NCI-H82 (cell line): ENCODE results near the gene ZBTB45.

Experiments
- DNase-seq: peaks from one replicate; lab custom pipeline; 2025; lab: John Stamatoyannopoulos, UW

The ZBTB45 gene

DNA sequence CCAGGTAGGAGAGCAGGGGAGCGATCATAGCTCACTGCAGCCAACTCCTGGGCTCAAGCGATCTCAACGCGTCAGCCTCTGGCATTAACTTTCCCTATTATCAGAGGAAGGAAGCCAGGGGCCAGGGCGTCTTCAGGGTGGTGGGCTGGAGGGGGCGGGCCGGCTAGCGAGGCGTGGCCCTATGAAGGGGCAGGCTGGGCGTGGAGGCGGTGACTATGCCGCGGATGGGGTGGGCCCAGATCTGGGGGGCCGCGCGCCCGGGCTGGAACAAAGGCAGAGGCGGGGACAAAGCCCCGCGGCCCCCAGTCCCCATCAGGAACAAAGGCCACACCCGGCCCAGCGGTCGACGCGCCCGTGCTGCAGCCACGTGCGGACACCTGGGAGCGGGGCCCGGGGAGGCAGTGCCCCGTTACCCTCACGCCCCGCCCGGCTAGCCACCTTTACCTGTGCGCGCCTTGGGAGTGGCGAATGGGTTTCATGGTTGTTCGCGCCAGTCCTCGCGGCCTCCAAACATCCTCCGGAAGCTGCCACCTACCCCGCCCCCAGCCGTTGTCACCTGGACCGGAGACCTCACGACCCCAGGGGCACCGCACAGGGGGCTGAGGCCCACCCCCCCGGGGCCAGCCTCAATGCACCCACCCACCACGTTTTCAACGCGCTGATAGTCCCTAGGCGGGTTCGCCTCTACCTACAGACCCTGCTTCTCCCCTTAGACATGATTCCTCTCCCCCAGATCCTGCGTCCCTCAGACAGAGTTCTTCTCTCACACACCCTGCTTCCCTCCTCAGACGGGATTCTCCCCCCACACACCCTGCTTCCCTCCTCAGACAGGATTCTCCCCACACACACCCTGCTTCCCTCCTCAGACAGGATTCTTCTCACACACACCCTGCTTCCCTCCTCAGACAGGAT, 18.9 kb upstream of the ZBTB45 start:
- DNase-seq, result peak; percentile 94

GRCh38 chr19:58536852-58537798, 17.5 kb upstream of the ZBTB45 start:
- DNase-seq, result no peak

DNA sequence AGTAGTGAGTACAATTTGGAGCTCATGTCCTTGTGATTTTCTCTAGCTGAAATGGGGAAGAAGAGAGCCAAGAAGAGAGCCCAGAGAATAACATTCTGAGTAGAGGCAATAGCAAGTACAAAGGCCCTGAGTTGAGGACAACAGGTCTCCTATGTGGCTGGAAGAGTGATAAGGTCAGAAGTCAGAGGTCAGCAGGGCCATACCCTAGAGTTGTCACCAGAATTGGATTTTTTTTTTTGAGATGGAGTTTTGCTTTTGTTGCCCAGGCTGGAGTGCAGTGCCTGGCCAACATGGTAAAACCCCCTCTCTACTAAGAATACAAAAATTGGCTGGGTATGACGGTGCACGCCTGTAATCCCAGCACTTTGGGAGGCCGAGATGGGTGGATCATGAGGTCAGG, 16.2 kb upstream of the ZBTB45 start:
- DNase-seq, result no peak

GRCh38 chr19:58531034-58531840, 11.6 kb upstream of the ZBTB45 start:
- no peak for DNase-seq

DNA sequence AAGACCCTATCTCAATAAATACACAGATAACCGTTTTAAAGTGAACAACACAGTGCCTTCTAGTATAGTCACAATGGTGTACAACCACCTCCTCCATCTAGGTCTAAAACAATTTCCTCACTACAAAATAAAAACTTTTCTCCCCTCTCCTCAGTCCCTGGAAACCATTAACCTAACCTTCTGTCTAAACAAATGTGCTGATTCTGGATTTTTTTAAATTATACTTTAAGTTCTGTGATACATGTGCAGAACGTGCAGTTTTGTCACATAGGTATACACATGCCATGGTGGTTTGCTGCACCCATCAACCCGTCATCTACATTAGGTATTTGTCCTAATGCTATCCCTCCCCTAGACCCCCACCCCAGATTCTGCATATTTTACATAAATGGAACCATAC, 9.8 kb upstream of the ZBTB45 start:
- DNase-seq, result no peak

DNA sequence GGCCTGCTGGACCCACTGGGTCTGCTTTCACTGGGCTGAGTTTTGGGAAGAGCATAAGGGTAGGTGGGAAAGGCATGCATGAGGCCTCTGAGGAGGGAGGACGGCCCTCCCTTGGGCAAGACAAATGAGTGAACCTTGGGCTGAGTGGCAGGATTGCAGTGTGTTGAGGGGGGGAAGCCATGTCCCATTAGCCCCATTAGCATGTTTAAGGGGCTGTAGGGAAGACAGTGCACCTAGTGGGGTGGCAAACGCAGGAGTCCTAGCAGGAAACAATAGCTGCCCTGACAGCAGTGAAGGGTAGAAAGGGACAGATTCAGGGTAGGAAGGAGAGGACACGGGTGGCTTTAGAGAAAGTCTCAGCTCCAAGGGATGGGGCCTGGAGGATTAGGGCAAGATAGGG, 3.1 kb upstream of the ZBTB45 start:
- DNase-seq, result no peak

GRCh38 chr19:58521651-58522050, 2.0 kb upstream of the ZBTB45 start:
- DNase-seq, result no peak

DNA sequence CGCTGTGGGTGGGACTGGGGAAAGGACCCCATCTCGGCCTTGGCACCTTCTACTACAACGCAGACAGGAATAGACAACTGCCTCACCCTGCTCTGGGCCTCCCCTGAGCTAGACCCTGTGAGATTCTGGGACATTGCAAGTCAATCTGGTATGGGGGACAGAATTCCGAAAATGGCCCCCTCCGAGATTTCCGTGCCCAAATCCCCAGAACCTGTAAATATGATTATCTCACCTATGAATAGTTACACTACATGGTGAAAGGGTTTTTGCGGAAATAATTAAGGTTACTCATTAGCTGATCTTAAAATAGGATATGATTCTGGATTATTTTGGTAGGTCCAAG, 618 bp upstream of the ZBTB45 start:
- DNase-seq, result no peak

DNA sequence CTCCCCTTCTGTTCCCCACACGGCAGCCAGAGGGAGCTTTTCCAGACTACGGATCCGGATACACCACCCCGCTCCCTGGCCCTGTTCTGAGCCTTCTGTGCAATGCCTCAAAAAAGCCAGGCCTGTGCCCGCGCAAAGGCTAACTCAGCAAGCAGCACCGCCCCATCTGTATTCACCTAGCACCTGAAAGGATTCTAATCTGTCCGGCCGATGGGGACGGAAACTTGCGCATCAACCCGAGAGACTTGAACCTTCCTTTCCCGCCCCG, 589 bp downstream of the ZBTB45 start:
- peak; percentile 89 for DNase-seq

- DNase-seq, result peak; percentile 38
These were observed 1.1 kb downstream of the ZBTB45 start for GRCh38 chr19:58518256-58519086.

GRCh38 chr19:58516964-58517833, 2.4 kb downstream of the ZBTB45 start:
- no peak for DNase-seq

DNA sequence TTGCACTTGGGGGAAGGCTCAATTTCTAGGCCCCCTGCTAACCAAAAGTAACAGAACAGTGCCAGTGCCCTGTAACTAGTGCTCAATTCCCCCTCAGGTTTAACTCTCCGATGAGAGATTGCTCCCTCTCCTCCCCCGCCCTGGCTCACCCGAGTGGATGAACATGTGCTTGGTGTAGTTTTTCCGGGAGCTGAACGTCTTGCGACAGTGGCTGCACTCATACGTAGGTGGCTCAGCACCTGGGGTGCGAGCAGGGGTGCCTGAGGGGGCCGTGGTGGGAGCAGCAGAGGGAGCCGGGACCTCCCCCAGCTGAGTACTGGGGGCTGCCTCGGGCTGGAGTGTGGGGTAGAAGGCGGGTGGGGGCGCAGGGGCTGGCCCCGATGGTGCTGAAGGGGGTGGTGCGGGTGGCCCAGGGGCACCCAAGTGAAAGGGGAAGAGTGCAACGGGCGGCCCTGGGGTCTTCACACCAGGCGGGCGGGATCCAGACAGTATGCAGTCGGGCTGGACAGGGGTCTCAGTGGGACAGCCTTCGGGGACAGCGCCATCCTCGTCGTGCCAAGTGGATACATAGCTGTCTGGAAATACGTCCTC, 3.3 kb downstream of the ZBTB45 start:
- no peak for DNase-seq

DNA sequence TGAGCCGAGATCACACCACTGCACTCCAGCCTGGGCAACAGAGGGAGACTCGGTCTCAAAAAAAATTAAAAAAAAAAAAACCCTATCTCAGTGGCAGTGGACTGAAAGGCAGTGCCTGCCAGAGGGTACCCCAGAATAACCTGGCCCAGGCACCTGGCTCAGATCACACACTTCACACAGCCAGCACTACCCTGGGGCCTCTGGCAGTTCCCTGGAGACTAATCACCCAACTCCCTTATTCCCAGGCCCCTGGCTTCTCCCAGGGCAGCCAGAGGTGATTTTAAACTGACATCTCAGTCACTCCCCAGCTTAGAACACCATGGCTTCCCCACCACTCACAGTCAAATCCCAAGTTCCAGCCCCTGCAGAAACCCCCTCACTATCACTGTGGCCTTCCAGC, 4.4 kb downstream of the ZBTB45 start:
- DNase-seq, result no peak

- DNase-seq, result no peak
These were observed 5.0 kb downstream of the ZBTB45 start for GRCh38 chr19:58514564-58515022.

DNA sequence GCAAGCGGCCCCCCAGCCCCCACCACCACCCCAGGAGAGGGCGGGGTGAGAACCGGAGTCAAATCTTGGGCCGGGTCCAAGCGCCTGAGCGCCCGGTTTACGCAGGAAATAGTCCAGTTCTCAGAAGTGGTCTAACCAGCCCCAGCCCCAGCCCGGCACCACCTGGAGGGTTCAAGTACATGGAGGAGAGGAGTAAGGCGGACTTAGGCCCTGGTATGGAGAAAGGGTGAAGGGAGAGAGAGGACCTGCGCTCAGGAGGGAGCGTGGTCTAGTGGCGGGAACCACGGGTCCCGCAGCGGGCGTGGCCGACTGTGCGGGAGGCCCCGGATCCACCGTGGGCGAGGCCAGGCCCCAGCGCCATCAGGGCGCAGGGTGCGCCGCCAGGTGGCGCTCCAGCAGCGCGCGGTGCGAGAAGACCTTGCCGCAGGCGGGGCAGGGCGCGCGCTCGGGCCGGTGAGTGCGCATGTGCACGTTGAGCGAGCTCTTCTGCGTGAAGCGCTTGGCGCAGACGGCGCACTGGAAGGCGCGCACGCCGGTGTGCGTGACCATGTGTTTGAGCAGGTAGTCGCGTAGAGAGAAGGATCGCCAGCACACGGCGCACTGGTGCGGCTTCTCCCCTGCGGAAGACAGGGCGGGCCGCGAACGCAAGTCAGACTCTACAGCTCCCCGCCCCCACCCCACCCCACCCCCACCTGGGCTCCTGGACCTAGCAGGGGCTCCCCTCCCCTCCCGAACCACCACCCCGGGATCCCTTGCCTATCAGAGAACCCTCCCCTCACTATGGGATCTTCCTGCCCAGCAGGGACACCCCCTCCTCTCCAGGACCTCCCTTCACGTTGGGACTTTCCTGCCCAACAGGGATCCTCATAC, 5.7 kb downstream of the ZBTB45 start:
- no peak for DNase-seq

GRCh38 chr19:58513213-58513693, 6.4 kb downstream of the ZBTB45 start:
- DNase-seq, result no peak

GRCh38 chr19:58511353-58512208, 8.0 kb downstream of the ZBTB45 start, which contains the start of gene SLC27A5:
TSS of gene SLC27A5 (minus strand) at chr19:58511992. CDS start at chr19:58511955, 37 bp downstream.
- no peak for DNase-seq
